Measurements from ENCODE around the gene ISOC1.

Gene ISOC1

GRCh38 chr5:129125819-129126218 lies 31.3 kb downstream of the ISOC1 start:
- DNase-seq (ENCODE audit: low spot score): no peak

GRCh38 chr5:129133553-129133952 lies 39.0 kb downstream of the ISOC1 start:
- no peak for DNase-seq (ENCODE audit: low spot score)

DNA sequence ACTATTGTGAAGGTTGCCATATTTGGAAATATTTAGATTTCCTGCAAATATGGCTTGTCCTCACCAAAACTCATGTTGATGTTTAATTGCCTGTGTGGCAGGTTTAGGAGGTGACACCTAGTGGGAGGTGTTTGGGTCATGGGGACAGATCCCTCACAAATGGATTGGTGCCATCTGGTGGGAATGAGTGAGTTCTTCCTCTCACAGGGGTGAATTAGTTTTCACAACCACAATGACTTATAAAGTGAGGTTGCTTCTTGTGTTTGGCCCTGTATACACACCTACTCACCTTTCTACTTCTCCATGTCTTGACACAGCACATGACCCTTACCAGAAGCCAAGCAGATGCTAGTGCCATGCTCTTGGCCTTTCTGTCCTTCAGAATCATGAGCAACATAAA lies 41.1 kb downstream of the ISOC1 start:
- DNase-seq (ENCODE audit: low spot score): no peak

- DNase-seq (ENCODE audit: low spot score): no peak
Measured at GRCh38 chr5:129137637-129138036, 43.1 kb downstream of the ISOC1 start.

GRCh38 chr5:129141078-129141477 lies 46.5 kb downstream of the ISOC1 start:
- no peak for DNase-seq (ENCODE audit: low spot score)

DNA sequence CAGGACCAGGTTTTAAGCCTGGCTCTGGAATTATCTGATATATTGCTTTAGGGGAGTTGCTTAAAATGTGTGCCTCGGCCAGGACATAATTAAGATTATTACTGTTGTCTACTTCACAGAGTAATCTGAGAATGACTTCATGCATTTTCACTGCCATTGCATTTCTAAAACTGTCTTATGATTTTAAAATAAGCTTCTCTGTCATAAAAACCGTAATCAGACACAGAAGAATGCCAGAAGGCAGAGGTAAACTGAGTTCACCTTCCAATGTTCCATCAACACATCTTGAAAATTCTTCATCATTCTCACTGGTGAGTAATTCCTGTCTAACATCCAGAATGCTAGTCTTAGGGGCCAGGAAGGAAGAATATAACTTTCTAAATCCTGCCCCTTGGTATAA lies 47.1 kb downstream of the ISOC1 start:
- no peak for DNase-seq (ENCODE audit: low spot score)

DNA sequence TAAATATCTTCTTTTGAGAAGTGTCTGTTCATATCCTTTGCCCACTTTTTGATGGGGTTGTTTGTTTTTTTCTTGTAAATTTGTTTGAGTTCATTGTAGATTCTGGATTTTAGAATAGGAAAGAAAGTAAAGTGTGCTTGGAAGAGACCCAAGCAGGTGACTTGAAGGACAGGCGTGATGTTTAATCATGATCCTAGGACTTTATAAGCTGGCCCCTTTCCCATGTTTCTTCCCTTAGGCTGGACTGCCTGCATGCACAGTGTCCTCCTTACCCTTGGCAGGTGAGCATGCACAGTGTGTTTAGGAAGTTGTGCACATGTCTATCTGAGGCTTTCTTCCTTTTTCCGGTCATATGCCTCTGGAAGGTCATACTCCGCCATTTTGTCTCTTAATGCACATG lies 61.3 kb downstream of the ISOC1 start:
- no peak for DNase-seq (ENCODE audit: low spot score)

DNA sequence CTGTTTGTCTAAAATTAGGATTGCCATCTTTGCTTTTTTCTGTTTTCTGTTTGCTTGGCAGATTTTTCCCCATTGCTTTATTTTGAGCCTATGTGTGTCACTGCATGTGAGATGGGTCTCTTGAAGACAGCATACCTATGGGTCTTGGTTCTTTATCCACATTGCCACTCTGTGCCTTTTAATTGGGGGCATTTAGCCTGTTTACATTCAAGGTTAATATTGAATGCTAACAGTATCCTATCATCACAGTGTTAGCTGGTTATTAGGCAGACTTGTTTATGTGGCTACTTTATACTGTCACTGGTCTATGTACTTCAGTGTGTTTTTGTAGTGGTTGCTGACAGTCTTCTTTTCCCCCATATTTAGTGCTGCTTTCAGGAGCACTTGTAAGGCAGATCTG lies 67.3 kb downstream of the ISOC1 start:
- DNase-seq (ENCODE audit: low spot score): no peak
